ENCODE data around the gene TGFB2. TPM values are rescaled to one million over a fixed set of nuclear protein-coding genes. Genes with fewer than 3 reads are reported as not detected.

Gene TGFB2
- total RNA-seq, 3 donors from 2014 or later (not counting 1 experiment from before 2014, with no cell fraction given): 0.07 TPM; not detected in 2

DNA sequence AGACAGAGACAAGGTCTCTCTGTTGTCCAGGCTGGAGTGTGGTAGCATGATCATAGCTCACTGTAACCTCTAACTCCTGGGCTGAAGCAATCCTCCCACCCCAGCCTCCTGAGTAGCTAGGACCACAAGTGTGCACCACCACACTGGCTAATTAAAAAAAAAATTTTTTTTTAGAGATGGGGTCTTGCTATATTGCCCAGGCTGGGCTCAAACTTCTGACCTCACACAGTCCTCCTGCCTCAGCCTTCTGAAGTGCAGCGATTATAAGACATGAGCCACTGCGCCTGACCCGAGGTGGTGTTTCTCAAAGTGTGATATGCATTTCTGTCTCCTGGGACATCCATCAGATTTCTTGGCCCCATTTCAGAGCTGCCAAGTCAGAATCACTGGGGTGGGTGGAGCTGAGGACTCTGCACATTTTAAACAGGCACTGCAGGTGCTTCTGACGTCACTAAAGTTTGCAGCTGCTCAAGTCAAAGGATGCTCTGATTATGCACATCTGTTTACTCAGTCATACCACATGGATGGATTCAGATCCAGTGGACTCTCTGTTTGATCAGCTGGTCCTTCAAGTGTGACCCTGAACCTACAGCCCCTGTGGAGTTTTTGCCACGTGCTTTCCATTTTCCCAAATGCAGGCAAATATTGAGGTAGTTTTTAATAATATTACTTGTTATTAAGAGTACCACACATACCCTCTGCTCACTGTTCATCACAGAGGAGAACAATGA, 21.4 kb downstream of the TGFB2 start:
- TF ChIP-seq, protein P1, sequence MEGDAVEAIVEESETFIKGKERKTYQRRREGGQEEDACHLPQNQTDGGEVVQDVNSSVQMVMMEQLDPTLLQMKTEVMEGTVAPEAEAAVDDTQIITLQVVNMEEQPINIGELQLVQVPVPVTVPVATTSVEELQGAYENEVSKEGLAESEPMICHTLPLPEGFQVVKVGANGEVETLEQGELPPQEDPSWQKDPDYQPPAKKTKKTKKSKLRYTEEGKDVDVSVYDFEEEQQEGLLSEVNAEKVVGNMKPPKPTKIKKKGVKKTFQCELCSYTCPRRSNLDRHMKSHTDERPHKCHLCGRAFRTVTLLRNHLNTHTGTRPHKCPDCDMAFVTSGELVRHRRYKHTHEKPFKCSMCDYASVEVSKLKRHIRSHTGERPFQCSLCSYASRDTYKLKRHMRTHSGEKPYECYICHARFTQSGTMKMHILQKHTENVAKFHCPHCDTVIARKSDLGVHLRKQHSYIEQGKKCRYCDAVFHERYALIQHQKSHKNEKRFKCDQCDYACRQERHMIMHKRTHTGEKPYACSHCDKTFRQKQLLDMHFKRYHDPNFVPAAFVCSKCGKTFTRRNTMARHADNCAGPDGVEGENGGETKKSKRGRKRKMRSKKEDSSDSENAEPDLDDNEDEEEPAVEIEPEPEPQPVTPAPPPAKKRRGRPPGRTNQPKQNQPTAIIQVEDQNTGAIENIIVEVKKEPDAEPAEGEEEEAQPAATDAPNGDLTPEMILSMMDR (IDR thresholded peaks at IDR 0.05): no peak
- ATAC-seq (no peak), DNase-seq (no peak)
- Mint-ChIP-seq H3K27ac (no peak overlapping the region), H3K4me3 (no peak overlapping the region), H3K9me3 (no peaks in the 10 kb centered on the region), H3K27me3 (ENCODE audit: low read depth in 2 of 2) (no peaks in the 10 kb centered on the region), H3K36me3 (no peaks in the 10 kb centered on the region), H3K4me1 (no peaks in the 10 kb centered on the region)
- Histone ChIP-seq H3K36me3 (ENCODE audit: control insufficient read depth, insufficient read depth, low read length) (no peaks in the 10 kb centered on the region), H3K9me3 (ENCODE audit: control insufficient read depth, insufficient read depth, low read length) (no peaks in the 10 kb centered on the region), H3K27me3 (ENCODE audit: control insufficient read depth, insufficient read depth, low read length) (no peaks in the 10 kb centered on the region), H3K27ac (ENCODE audit: low read length) (no peak overlapping the region), H3K4me1 (ENCODE audit: control insufficient read depth, insufficient read depth, low read length) (no peaks in the 10 kb centered on the region), H3K4me3 (ENCODE audit: low read length) (no peak overlapping the region)
- WGBS (ENCODE audit: insufficient coverage): 87% methylated on average over 4 of the region's 5 CpGs
- intact Hi-C loops (cut with micrococcal nuclease): no loop called here

GRCh38 chr1:218367118-218367517, 22.0 kb downstream of the TGFB2 start:
- no peaks in the 10 kb centered on the region for H3K27me3 Mint-ChIP-seq (ENCODE audit: low read depth in 2 of 2)
- WGBS (ENCODE audit: insufficient coverage): 85% methylated on average over 4 of the region's 4 CpGs
- DNase-seq (no peak), ATAC-seq (no peak)
- no peak overlapping the region for H3K27ac Mint-ChIP-seq
- no peaks in the 10 kb centered on the region for H3K27me3 ChIP-seq (ENCODE audit: control insufficient read depth, insufficient read depth, low read length)
- intact Hi-C loops (cut with micrococcal nuclease): no loop called here
- H3K4me3 ChIP-seq (ENCODE audit: low read length): no peak overlapping the region
- no peaks in the 10 kb centered on the region for H3K36me3 Mint-ChIP-seq
- no peaks in the 10 kb centered on the region for H3K36me3 ChIP-seq (ENCODE audit: control insufficient read depth, insufficient read depth, low read length)
- no peaks in the 10 kb centered on the region for H3K9me3 ChIP-seq (ENCODE audit: control insufficient read depth, insufficient read depth, low read length)
- H3K4me3 Mint-ChIP-seq: no peak overlapping the region
- H3K4me1 Mint-ChIP-seq: no peaks in the 10 kb centered on the region
- no peaks in the 10 kb centered on the region for H3K4me1 ChIP-seq (ENCODE audit: control insufficient read depth, insufficient read depth, low read length)
- no peak overlapping the region for H3K27ac ChIP-seq (ENCODE audit: low read length)
- no peaks in the 10 kb centered on the region for H3K9me3 Mint-ChIP-seq
- TF ChIP-seq, protein P1 (IDR thresholded peaks at IDR 0.05): no peak

- H3K4me3 ChIP-seq (ENCODE audit: low read length): no peak overlapping the region
- no peaks in the 10 kb centered on the region for H3K4me1 Mint-ChIP-seq
- H3K36me3 Mint-ChIP-seq: no peaks in the 10 kb centered on the region
- WGBS (ENCODE audit: insufficient coverage): 80% methylated on average over 7 of the region's 7 CpGs
- no peak overlapping the region for H3K27ac Mint-ChIP-seq
- no peak for ATAC-seq
- H3K4me1 ChIP-seq (ENCODE audit: control insufficient read depth, insufficient read depth, low read length): no peaks in the 10 kb centered on the region
- H3K9me3 Mint-ChIP-seq: no peaks in the 10 kb centered on the region
- TF ChIP-seq, protein P1 (IDR thresholded peaks at IDR 0.05): no peak
- no peaks in the 10 kb centered on the region for H3K9me3 ChIP-seq (ENCODE audit: control insufficient read depth, insufficient read depth, low read length)
- no peaks in the 10 kb centered on the region for H3K27me3 ChIP-seq (ENCODE audit: control insufficient read depth, insufficient read depth, low read length)
- no peak overlapping the region for H3K27ac ChIP-seq (ENCODE audit: low read length)
- no peaks in the 10 kb centered on the region for H3K36me3 ChIP-seq (ENCODE audit: control insufficient read depth, insufficient read depth, low read length)
- no peak overlapping the region for H3K4me3 Mint-ChIP-seq
- intact Hi-C loops (cut with micrococcal nuclease): no loop called here
- no peaks in the 10 kb centered on the region for H3K27me3 Mint-ChIP-seq (ENCODE audit: low read depth in 2 of 2)
- no peak for DNase-seq
These were observed 23.6 kb downstream of the TGFB2 start for GRCh38 chr1:218368686-218369085.
